Measurements from ENCODE around the gene EGFR. TPM values are rescaled to one million over a fixed set of nuclear protein-coding genes. Genes with fewer than 3 reads are reported as not detected.

The EGFR gene
- total RNA-seq, 1 donor from 2014 or later, result 12.8 TPM

- no peak for TF ChIP-seq CTCF (IDR thresholded peaks at IDR 0.05; ENCODE audit: partially characterized antibody, unreplicated experiment)
- Mint-ChIP-seq H3K27me3 (ENCODE audit: unreplicated experiment) (peaks cover 5% of the 10 kb centered on the region), H3K4me3 (ENCODE audit: unreplicated experiment) (peak overlapping the region; percentile 4), H3K27ac (ENCODE audit: unreplicated experiment) (no peak overlapping the region), H3K9me3 (ENCODE audit: unreplicated experiment) (peaks cover 7% of the 10 kb centered on the region), H3K36me3 (ENCODE audit: unreplicated experiment) (peaks cover 7% of the 10 kb centered on the region), H3K4me1 (ENCODE audit: low read depth, unreplicated experiment) (peaks cover 10% of the 10 kb centered on the region)
- DNase-seq, result no peak
Observed at GRCh38 chr7:55122263-55122662, 103.4 kb downstream of the EGFR start.

- Mint-ChIP-seq H3K27ac (ENCODE audit: unreplicated experiment) (no peak overlapping the region), H3K4me1 (ENCODE audit: low read depth, unreplicated experiment) (peaks cover 37% of the 10 kb centered on the region), H3K27me3 (ENCODE audit: unreplicated experiment) (peaks cover 15% of the 10 kb centered on the region), H3K4me3 (ENCODE audit: unreplicated experiment) (no peak overlapping the region), H3K36me3 (ENCODE audit: unreplicated experiment) (peaks cover 7% of the 10 kb centered on the region), H3K9me3 (ENCODE audit: unreplicated experiment) (peaks cover 12% of the 10 kb centered on the region)
- no peak for DNase-seq
- TF ChIP-seq CTCF (IDR thresholded peaks at IDR 0.05; ENCODE audit: partially characterized antibody, unreplicated experiment), result no peak
Observed at GRCh38 chr7:55124989-55125875, 106.4 kb downstream of the EGFR start.

- no peak overlapping the region for H3K27ac Mint-ChIP-seq (ENCODE audit: unreplicated experiment)
Observed at GRCh38 chr7:55127135-55127551, 108.3 kb downstream of the EGFR start.

GRCh38 chr7:55127622-55128081, 108.8 kb downstream of the EGFR start:
- H3K4me3 Mint-ChIP-seq (ENCODE audit: unreplicated experiment), result no peak overlapping the region
- TF ChIP-seq CTCF (IDR thresholded peaks at IDR 0.05; ENCODE audit: partially characterized antibody, unreplicated experiment), result no peak
- peaks cover 50% of the 10 kb centered on the region for H3K4me1 Mint-ChIP-seq (ENCODE audit: low read depth, unreplicated experiment)
- DNase-seq, result no peak
- H3K27ac Mint-ChIP-seq (ENCODE audit: unreplicated experiment), result peak overlapping the region; percentile 30
- H3K36me3 Mint-ChIP-seq (ENCODE audit: unreplicated experiment), result peaks cover under 1% of the 10 kb centered on the region
- H3K9me3 Mint-ChIP-seq (ENCODE audit: unreplicated experiment), result peaks cover 20% of the 10 kb centered on the region
- H3K27me3 Mint-ChIP-seq (ENCODE audit: unreplicated experiment), result peaks cover 26% of the 10 kb centered on the region

More at GRCh38 chr7:55127135-55127551, 108.3 kb downstream of the EGFR start:
- peaks cover 6% of the 10 kb centered on the region for H3K36me3 Mint-ChIP-seq (ENCODE audit: unreplicated experiment)
- peaks cover 49% of the 10 kb centered on the region for H3K4me1 Mint-ChIP-seq (ENCODE audit: low read depth, unreplicated experiment)
- H3K27me3 Mint-ChIP-seq (ENCODE audit: unreplicated experiment), result peaks cover 26% of the 10 kb centered on the region
- no peak for DNase-seq
- no peak overlapping the region for H3K4me3 Mint-ChIP-seq (ENCODE audit: unreplicated experiment)
- TF ChIP-seq CTCF (IDR thresholded peaks at IDR 0.05; ENCODE audit: partially characterized antibody, unreplicated experiment), result no peak
- H3K9me3 Mint-ChIP-seq (ENCODE audit: unreplicated experiment), result peaks cover 23% of the 10 kb centered on the region
